HG03025 (cell line): ENCODE results near the gene GRIN3B.
"Not testable (repeated sequence)": the region's sequence is repeated elsewhere in the genome, so short reads cannot be mapped to it uniquely, and the experiment has no call there.

ENCODE experiments used
- ATAC-seq: cut with Tn5 transposase; IDR thresholded peaks from one replicate; pipeline ENCODE4 v1.9.1; 2021; ENCODE audit warnings: mild to moderate bottlenecking, moderate library complexity; ENCODE audit not compliant: unreplicated experiment, low FRiP score

Gene GRIN3B

GRCh38 chr19:1000095-1000494, at the start of gene GRIN3B:
Gene GRIN3B, plus strand, starts transcription at chr19:1000419. Its CDS starts 19 bp downstream, at chr19:1000438.
- ATAC-seq: no peak

GRCh38 chr19:952049-952679, 48.1 kb upstream of the GRIN3B start:
- ATAC-seq: no peak

GRCh38 chr19:952680-953444, 47.4 kb upstream of the GRIN3B start:
- ATAC-seq: no peak

- ATAC-seq: no peak
Observed at GRCh38 chr19:953445-954271, 46.6 kb upstream of the GRIN3B start.

GRCh38 chr19:954272-954671, 45.9 kb upstream of the GRIN3B start:
- no peak for ATAC-seq

GRCh38 chr19:954672-955494, 45.3 kb upstream of the GRIN3B start:
- ATAC-seq: peak; percentile 40

GRCh38 chr19:955803-956765, 44.1 kb upstream of the GRIN3B start:
- ATAC-seq: no peak

- no peak for ATAC-seq
Observed at GRCh38 chr19:956766-957440, 43.3 kb upstream of the GRIN3B start.

GRCh38 chr19:957578-957977, 42.6 kb upstream of the GRIN3B start:
- ATAC-seq: not testable (repeated sequence)

- ATAC-seq: no peak
Observed at GRCh38 chr19:958967-959855, 41.0 kb upstream of the GRIN3B start.

- ATAC-seq: no peak
Observed at GRCh38 chr19:960020-960419, 40.2 kb upstream of the GRIN3B start.

GRCh38 chr19:960601-960938, 39.6 kb upstream of the GRIN3B start:
- ATAC-seq: no peak

GRCh38 chr19:961866-962620, 38.2 kb upstream of the GRIN3B start:
- no peak for ATAC-seq

GRCh38 chr19:962683-963400, 37.4 kb upstream of the GRIN3B start:
- ATAC-seq: no peak

GRCh38 chr19:963486-963951, 36.7 kb upstream of the GRIN3B start:
- ATAC-seq: no peak

GRCh38 chr19:964116-964520, 36.1 kb upstream of the GRIN3B start:
- no peak for ATAC-seq
